ENCODE data around the gene PPP2R5C.

Gene PPP2R5C

GRCh38 chr14:101840649-101841369, 79.3 kb downstream of the PPP2R5C start:
- DNase-seq (ENCODE audit: low read depth in 2 of 2), result no peak

GRCh38 chr14:101843038-101843437, 81.5 kb downstream of the PPP2R5C start:
- DNase-seq (ENCODE audit: low read depth in 2 of 2), result no peak

- no peak for DNase-seq (ENCODE audit: low read depth in 2 of 2)
Observed at GRCh38 chr14:101843665-101844064, 82.2 kb downstream of the PPP2R5C start.

GRCh38 chr14:101844219-101844618, 82.7 kb downstream of the PPP2R5C start:
- DNase-seq (ENCODE audit: low read depth in 2 of 2), result no peak

- no peak for DNase-seq (ENCODE audit: low read depth in 2 of 2)
Observed at GRCh38 chr14:101844751-101845150, 83.2 kb downstream of the PPP2R5C start.

GRCh38 chr14:101845496-101845895, 84.0 kb downstream of the PPP2R5C start:
- no peak for DNase-seq (ENCODE audit: low read depth in 2 of 2)

GRCh38 chr14:101845896-101846295, 84.4 kb downstream of the PPP2R5C start:
- no peak for DNase-seq (ENCODE audit: low read depth in 2 of 2)

GRCh38 chr14:101849125-101849524, 87.6 kb downstream of the PPP2R5C start:
- no peak for DNase-seq (ENCODE audit: low read depth in 2 of 2)

- DNase-seq (ENCODE audit: low read depth in 2 of 2), result no peak
Observed at GRCh38 chr14:101849640-101850039, 88.1 kb downstream of the PPP2R5C start.

GRCh38 chr14:101851183-101851582, 89.7 kb downstream of the PPP2R5C start:
- no peak for DNase-seq (ENCODE audit: low read depth in 2 of 2)

- no peak for DNase-seq (ENCODE audit: low read depth in 2 of 2)
Observed at GRCh38 chr14:101851736-101852405, 90.4 kb downstream of the PPP2R5C start.

GRCh38 chr14:101852785-101853184, 91.3 kb downstream of the PPP2R5C start:
- no peak for DNase-seq (ENCODE audit: low read depth in 2 of 2)

- no peak for DNase-seq (ENCODE audit: low read depth in 2 of 2)
Observed at GRCh38 chr14:101853455-101854018, 92.0 kb downstream of the PPP2R5C start.

- DNase-seq (ENCODE audit: low read depth in 2 of 2), result no peak
Observed at GRCh38 chr14:101854366-101854765, 92.9 kb downstream of the PPP2R5C start.

- DNase-seq (ENCODE audit: low read depth in 2 of 2), result no peak
Observed at GRCh38 chr14:101855958-101856357, 94.4 kb downstream of the PPP2R5C start.

GRCh38 chr14:101856536-101856935, 95.0 kb downstream of the PPP2R5C start:
- DNase-seq (ENCODE audit: low read depth in 2 of 2), result no peak

- no peak for DNase-seq (ENCODE audit: low read depth in 2 of 2)
Observed at GRCh38 chr14:101857226-101857625, 95.7 kb downstream of the PPP2R5C start.

- DNase-seq (ENCODE audit: low read depth in 2 of 2), result no peak
Observed at GRCh38 chr14:101858791-101859537, 97.5 kb downstream of the PPP2R5C start.

GRCh38 chr14:101859538-101859902, 98.0 kb downstream of the PPP2R5C start:
- DNase-seq (ENCODE audit: low read depth in 2 of 2), result no peak

- no peak for DNase-seq (ENCODE audit: low read depth in 2 of 2)
Observed at GRCh38 chr14:101859958-101860357, 98.4 kb downstream of the PPP2R5C start.

- no peak for DNase-seq (ENCODE audit: low read depth in 2 of 2)
Observed at GRCh38 chr14:101861464-101861863, 100.0 kb downstream of the PPP2R5C start.

- DNase-seq (ENCODE audit: low read depth in 2 of 2), result no peak
Observed at GRCh38 chr14:101862177-101862576, 100.7 kb downstream of the PPP2R5C start.
